NCI-H2171 treated with DMSO at 0.1 percent for 48 hours (cell line): ENCODE measurements around the gene CILP2.

Experiments
- DNase-seq: peaks from one replicate; lab custom pipeline; 2025; lab: John Stamatoyannopoulos, UW

Gene CILP2

GRCh38 chr19:19544954-19545591 lies 7.0 kb downstream of the CILP2 start:
- DNase-seq = no peak

GRCh38 chr19:19545707-19546106 lies 7.6 kb downstream of the CILP2 start:
- DNase-seq = no peak

GRCh38 chr19:19546751-19547162 lies 8.7 kb downstream of the CILP2 start:
- DNase-seq = no peak

- no peak for DNase-seq
Measured at GRCh38 chr19:19547674-19548336, 9.7 kb downstream of the CILP2 start.

GRCh38 chr19:19548915-19549759 lies 11.1 kb downstream of the CILP2 start:
- no peak for DNase-seq

- DNase-seq = no peak
Measured at GRCh38 chr19:19549804-19550464, 11.9 kb downstream of the CILP2 start.

- DNase-seq = no peak
Measured at GRCh38 chr19:19550485-19550929, 12.4 kb downstream of the CILP2 start.

- DNase-seq = no peak
Measured at GRCh38 chr19:19550972-19551852, 13.1 kb downstream of the CILP2 start.

GRCh38 chr19:19551853-19552192 lies 13.8 kb downstream of the CILP2 start:
- DNase-seq = no peak

GRCh38 chr19:19552798-19553197 lies 14.7 kb downstream of the CILP2 start:
- no peak for DNase-seq

GRCh38 chr19:19553670-19554069 lies 15.6 kb downstream of the CILP2 start:
- no peak for DNase-seq

- no peak for DNase-seq
Measured at GRCh38 chr19:19554074-19555023, 16.3 kb downstream of the CILP2 start.

GRCh38 chr19:19558055-19558454 lies 20.0 kb downstream of the CILP2 start:
- no peak for DNase-seq

- DNase-seq = no peak
Measured at GRCh38 chr19:19558636-19559035, 20.6 kb downstream of the CILP2 start.

- DNase-seq = no peak
Measured at GRCh38 chr19:19559931-19560330, 21.9 kb downstream of the CILP2 start.

GRCh38 chr19:19561946-19562664 lies 24.0 kb downstream of the CILP2 start:
- DNase-seq = no peak

GRCh38 chr19:19562665-19563347 lies 24.7 kb downstream of the CILP2 start:
- no peak for DNase-seq

GRCh38 chr19:19563348-19563848 lies 25.3 kb downstream of the CILP2 start:
- no peak for DNase-seq

GRCh38 chr19:19566306-19566705 lies 28.2 kb downstream of the CILP2 start:
- no peak for DNase-seq
